ENCODE data around the gene CDS2.

GRCh38 chr20:5220321-5221060, 93.7 kb downstream of the CDS2 start:
- no peak for TF ChIP-seq CTCF (IDR thresholded peaks at IDR 0.05)
- no peak for TF ChIP-seq EP300 (IDR thresholded peaks at IDR 0.05)
- TF ChIP-seq POLR2A (IDR thresholded peaks at IDR 0.05): no peak

Measured in stomach (tissue), 4 donors.